B cell (primary cell): Measurements from ENCODE around the gene RSPRY1. TPM values are rescaled to one million over a fixed set of nuclear protein-coding genes. Genes with fewer than 3 reads are reported as not detected.

Experiments used
- ATAC-seq: fragments of 200-7000 bp; cut with Tn5 transposase; one replicate; pipeline ENCODE4 v1.10.0; 2021; ENCODE audit warnings: low read depth, mild to moderate bottlenecking, moderate number of reproducible peaks, moderate library complexity
- CTCF ChIA-PET: fragments of 350-600 bp; sonication (Branson Sonifier 250); formaldehyde crosslinking; loops from one replicate; lab custom pipeline; 2021; ENCODE audit warnings: antibody characterized with exemption, inconsistent platforms; lab: Charles Lee
- POLR2A ChIA-PET: fragments of 350-600 bp; sonication (Branson Sonifier 250); formaldehyde crosslinking; loops from one replicate; lab custom pipeline; 2021; ENCODE audit warnings: antibody characterized with exemption; lab: Charles Lee
- DNase-seq: peaks from one replicate; pipeline ENCODE4 v3.0.0; 2013
- H2AFZ ChIP-seq: 2 replicates; pipeline ENCODE4 v1.6.1; 2012; ENCODE audit warnings: mild to moderate bottlenecking, low read depth, low read length; ENCODE audit not compliant: insufficient read depth, poor library complexity, severe bottlenecking
- H3K27ac ChIP-seq, 2 donors: 1 replicate in 1 of 2; 2 replicates in 1 of 2; pipeline ENCODE4 v1.5.1; 2012 to 2013; ENCODE audit warnings: low read length in 2 of 2, mild to moderate bottlenecking in 2 of 2, moderate library complexity in 1 of 2
- H3K27me3 ChIP-seq, 4 experiments: fragments of 200-600 bp in 1 of 4; sonication (generic) in 1 of 4; replicated peaks in 1 of 4; 1 replicate in 2 of 4; 2 replicates in 2 of 4; pipeline versions ENCODE4 v1.6.1 to v1.7.0; 2013 to 2016; ENCODE audit warnings: low read length in 3 of 4, mild to moderate bottlenecking in 2 of 4, mixed read lengths in 1 of 4, moderate library complexity in 1 of 4; ENCODE audit not compliant: insufficient read depth in 4 of 4, control insufficient read depth in 3 of 4; ENCODE audit errors: control extremely low read depth in 1 of 4
- H3K36me3 ChIP-seq, 2 experiments: replicated peaks in 1 of 2; 1 replicate in 1 of 2; 2 replicates in 1 of 2; pipeline versions ENCODE4 v1.6.1 to v1.7.1; 2013; ENCODE audit warnings: low read length in 1 of 2; ENCODE audit not compliant: insufficient read depth in 2 of 2, control insufficient read depth in 1 of 2; ENCODE audit errors: control extremely low read depth in 1 of 2, extremely low read depth in 1 of 2
- H3K4me1 ChIP-seq, 2 donors: fragments of 200-600 bp in 1 of 2; sonication (generic) in 1 of 2; 1 replicate in 1 of 2; 2 replicates in 1 of 2; pipeline versions ENCODE4 v1.5.1 to v1.6.1; 2013 to 2017; ENCODE audit warnings: low read length in 2 of 2; ENCODE audit not compliant: control insufficient read depth in 2 of 2, insufficient read depth in 2 of 2
- H3K4me2 ChIP-seq: replicated peaks from 2 replicates; pipeline ENCODE3; 2012; ENCODE audit warnings: mild to moderate bottlenecking, low read depth, low read length; ENCODE audit not compliant: poor library complexity, severe bottlenecking
- H3K4me3 ChIP-seq, 5 experiments: fragments of 200-600 bp in 1 of 5; sonication (generic) in 1 of 5; 1 replicate in 3 of 5; 2 replicates in 2 of 5; pipeline versions ENCODE4 v1.5.1 to v1.7.0; 2011 to 2016; ENCODE audit warnings: low read length in 4 of 5, mild to moderate bottlenecking in 4 of 5, low read depth in 2 of 5, control low read depth in 1 of 5, moderate library complexity in 1 of 5; ENCODE audit not compliant: insufficient read depth in 1 of 5; ENCODE audit errors: control extremely low read depth in 1 of 5, extremely low read depth in 1 of 5
- H3K79me2 ChIP-seq: fragments of 200-600 bp; sonication (generic); one replicate; pipeline ENCODE4 v1.6.0; 2016; ENCODE audit warnings: low read length; ENCODE audit not compliant: control insufficient read depth, insufficient read depth
- H3K9ac ChIP-seq: fragments of 200-600 bp; sonication (generic); 2 replicates; pipeline ENCODE4 v1.6.1; 2017; ENCODE audit warnings: mild to moderate bottlenecking, low read length, moderate library complexity
- H3K9me3 ChIP-seq, 3 donors: one replicate each; pipeline versions ENCODE4 v1.6.1 to v1.7.1; 2013; ENCODE audit warnings: low read length in 2 of 3; ENCODE audit not compliant: control insufficient read depth in 2 of 3, insufficient read depth in 1 of 3; ENCODE audit errors: control extremely low read depth in 1 of 3
- H4K20me1 ChIP-seq: 2 replicates; pipeline ENCODE4 v1.6.0; 2012; ENCODE audit warnings: mild to moderate bottlenecking, low read length; ENCODE audit not compliant: insufficient read depth, control insufficient read depth, poor library complexity, severe bottlenecking
- H3K27ac Mint-ChIP-seq: one replicate; pipeline ENCODE4 v1.8.0; 2021; ENCODE audit warnings: mixed read lengths
- H3K27me3 Mint-ChIP-seq: one replicate; pipeline ENCODE4 v1.8.0; 2021; ENCODE audit warnings: mixed read lengths
- H3K4me1 Mint-ChIP-seq: one replicate; pipeline ENCODE4 v1.8.0; 2021; ENCODE audit warnings: mixed read lengths
- H3K4me3 Mint-ChIP-seq: one replicate; pipeline ENCODE4 v1.8.0; 2021; ENCODE audit warnings: mixed read lengths
- H3K9me3 Mint-ChIP-seq: one replicate; pipeline ENCODE4 v1.8.0; 2022; ENCODE audit warnings: mixed read lengths; ENCODE audit not compliant: insufficient read depth
- EZH2 ChIP-seq: IDR thresholded peaks from 2 replicates; pipeline ENCODE4 v1.6.1; 2012; ENCODE audit warnings: borderline replicate concordance, low read depth, mild to moderate bottlenecking, moderate library complexity, low read length; ENCODE audit not compliant: insufficient read depth, poor library complexity, severe bottlenecking
- WGBS: methylation state at CpG from one replicate; pipeline ENCODE4 v1.1.5; 2013; ENCODE audit warnings: missing lambda C conversion rate; ENCODE audit not compliant: insufficient coverage; 5-methylcytosine and 5-hydroxymethylcytosine counted together
- intact Hi-C: fragments of 100-400 bp; cut with micrococcal nuclease; formaldehyde crosslinking; loops from one replicate; pipeline ENCODE4 v1.10.0; 2022
- polyA plus RNA-seq: library from polyadenylated mRNA; depleted of rRNA; stranded (reverse); fragments of >200 nt; gene quantifications from 2 replicates; pipeline ENCODE4 v1.2.3, GENCODE V29; 2012
- total RNA-seq, 2 donors: library from RNA; stranded (reverse); fragments of 120-200 nt in 1 of 2; gene quantifications; 1 replicate in 1 of 2; 2 replicates in 1 of 2; pipeline versions ENCODE4 v1.2.3 to v1.2.4, GENCODE V29; 2013 to 2022
- TF ChIP-seq, protein P1 (sequence below): fragments of 200-600 bp; IDR thresholded peaks from one replicate; pipeline ENCODE4 v1.8.0; 2022; ENCODE audit warnings: antibody characterized with exemption, mild to moderate bottlenecking

Gene RSPRY1
- total and polyA plus RNA-seq, 2 donors (not counting 1 experiment from before 2014, with no cell fraction given), result 9.6 to 38.4 TPM

DNA sequence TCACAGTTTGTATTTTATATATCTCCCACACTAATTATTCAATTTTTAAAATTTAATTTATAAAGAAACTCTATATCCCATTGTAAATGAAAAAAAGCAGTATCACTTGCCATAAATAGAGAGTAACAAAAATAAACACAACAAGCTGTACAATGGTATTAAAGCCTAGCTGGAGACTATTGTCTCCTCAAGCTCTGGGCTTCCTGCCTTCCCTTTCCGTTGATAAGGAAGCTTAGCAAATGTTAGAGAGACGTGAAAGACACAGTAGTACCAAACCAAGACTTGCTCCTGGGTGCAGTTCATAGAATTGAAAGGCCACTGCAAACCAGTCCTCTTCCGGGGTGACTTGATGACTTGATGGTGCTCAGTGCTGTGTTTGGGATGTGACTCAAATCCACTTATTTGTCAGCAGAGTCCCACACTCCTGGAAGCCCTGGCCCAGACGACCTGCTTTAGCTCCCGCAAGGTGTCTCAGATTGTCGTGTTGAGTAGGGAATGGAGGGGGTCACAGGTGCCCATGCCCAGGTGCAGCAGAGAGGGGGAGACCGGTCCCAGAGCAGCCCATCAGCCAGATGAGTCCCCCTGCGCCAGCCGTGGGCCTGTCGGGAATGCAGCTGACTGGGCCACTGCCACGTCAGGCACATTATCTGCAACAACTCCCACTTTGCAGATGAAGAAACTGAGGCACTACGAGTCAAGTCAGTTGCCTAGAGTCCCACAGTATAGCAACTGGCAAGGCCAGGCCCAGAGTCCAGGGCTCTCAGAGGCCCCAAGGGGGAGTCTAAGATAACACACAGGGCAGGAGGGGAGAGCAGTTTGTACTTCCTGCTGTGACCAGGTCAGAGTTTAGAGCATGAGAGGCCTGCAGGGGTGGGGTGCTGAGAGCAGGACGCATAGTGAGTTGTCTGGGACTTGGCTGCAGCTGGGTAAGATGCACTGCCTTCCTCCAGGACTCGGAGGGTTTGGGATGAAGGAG, 40.8 kb upstream of the RSPRY1 start:
- Histone ChIP-seq H3K79me2 (no peaks in the 10 kb centered on the region), H3K4me3 (no peak overlapping the region), H4K20me1 (no peaks in the 10 kb centered on the region), H3K27ac (no peak overlapping the region), H3K4me1 (peaks cover 37 to 48% of the 10 kb centered on the region in 2 donors), H3K36me3 (no peaks in the 10 kb centered on the region), H3K4me2 (no peak overlapping the region), H2AFZ (no peak overlapping the region), H3K9me3 (no peaks in the 10 kb centered on the region), H3K27me3 (no peaks in the 10 kb centered on the region), H3K9ac (no peak overlapping the region)
- TF ChIP-seq, protein P1, sequence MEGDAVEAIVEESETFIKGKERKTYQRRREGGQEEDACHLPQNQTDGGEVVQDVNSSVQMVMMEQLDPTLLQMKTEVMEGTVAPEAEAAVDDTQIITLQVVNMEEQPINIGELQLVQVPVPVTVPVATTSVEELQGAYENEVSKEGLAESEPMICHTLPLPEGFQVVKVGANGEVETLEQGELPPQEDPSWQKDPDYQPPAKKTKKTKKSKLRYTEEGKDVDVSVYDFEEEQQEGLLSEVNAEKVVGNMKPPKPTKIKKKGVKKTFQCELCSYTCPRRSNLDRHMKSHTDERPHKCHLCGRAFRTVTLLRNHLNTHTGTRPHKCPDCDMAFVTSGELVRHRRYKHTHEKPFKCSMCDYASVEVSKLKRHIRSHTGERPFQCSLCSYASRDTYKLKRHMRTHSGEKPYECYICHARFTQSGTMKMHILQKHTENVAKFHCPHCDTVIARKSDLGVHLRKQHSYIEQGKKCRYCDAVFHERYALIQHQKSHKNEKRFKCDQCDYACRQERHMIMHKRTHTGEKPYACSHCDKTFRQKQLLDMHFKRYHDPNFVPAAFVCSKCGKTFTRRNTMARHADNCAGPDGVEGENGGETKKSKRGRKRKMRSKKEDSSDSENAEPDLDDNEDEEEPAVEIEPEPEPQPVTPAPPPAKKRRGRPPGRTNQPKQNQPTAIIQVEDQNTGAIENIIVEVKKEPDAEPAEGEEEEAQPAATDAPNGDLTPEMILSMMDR, result no peak
- no peak for TF ChIP-seq EZH2
- Mint-ChIP-seq H3K9me3 (no peaks in the 10 kb centered on the region), H3K27ac (no peak overlapping the region), H3K4me3 (no peak overlapping the region), H3K27me3 (no peaks in the 10 kb centered on the region), H3K4me1 (peaks cover 41% of the 10 kb centered on the region)
- ChIA-PET POLR2A (no interaction called here), CTCF (interaction anchor here (1.3 kb wide), 1 partner anchor 61 kb away, joined by 3 read pairs; no protein-coding TSS in a partner anchor)
- intact Hi-C loops, result loop anchor here (5.0 kb wide), 1 partner anchor 37 kb away; no protein-coding TSS in a partner anchor
- DNase-seq (no peak), ATAC-seq (no peak)
- WGBS, result 93% methylated on average over 14 of the region's 14 CpGs

DNA sequence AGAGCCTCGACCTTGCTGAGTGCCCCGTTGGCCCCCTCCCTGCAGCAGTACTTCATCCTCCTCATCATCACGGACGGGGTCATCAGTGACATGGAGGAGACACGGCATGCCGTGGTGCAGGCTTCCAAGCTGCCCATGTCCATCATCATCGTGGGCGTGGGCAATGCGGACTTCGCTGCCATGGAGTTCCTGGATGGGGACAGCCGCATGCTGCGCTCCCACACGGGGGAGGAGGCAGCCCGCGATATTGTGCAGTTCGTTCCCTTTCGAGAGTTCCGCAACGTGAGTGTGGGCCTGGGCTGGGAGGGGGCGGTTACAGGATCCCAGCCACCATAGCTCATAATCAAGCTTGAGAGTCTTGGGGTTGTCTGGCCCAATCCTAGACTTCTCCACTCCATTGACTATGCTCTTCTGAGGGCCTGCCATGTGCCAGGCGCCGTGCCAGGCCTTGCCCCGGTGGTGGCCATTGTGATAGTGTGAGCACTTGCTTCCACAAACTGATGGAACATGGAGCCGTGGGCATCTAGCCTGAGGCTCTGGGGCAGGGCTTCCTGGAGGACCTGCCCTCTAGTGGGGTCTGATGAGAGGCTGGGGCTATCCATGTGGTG, 40.0 kb upstream of the RSPRY1 start:
- Histone ChIP-seq H3K4me3 (no peak overlapping the region), H2AFZ (no peak overlapping the region), H3K79me2 (no peaks in the 10 kb centered on the region), H3K4me1 (peaks cover 30 to 40% of the 10 kb centered on the region in 2 donors), H3K36me3 (no peaks in the 10 kb centered on the region), H3K4me2 (no peak overlapping the region), H3K27ac (no peak overlapping the region), H4K20me1 (no peaks in the 10 kb centered on the region), H3K9me3 (no peaks in the 10 kb centered on the region), H3K9ac (no peak overlapping the region), H3K27me3 (no peaks in the 10 kb centered on the region)
- ATAC-seq (no peak), DNase-seq (no peak)
- 96% methylated on average over 22 of the region's 24 CpGs for WGBS
- Mint-ChIP-seq H3K9me3 (no peaks in the 10 kb centered on the region), H3K27ac (no peak overlapping the region), H3K4me1 (peaks cover 34% of the 10 kb centered on the region), H3K4me3 (no peak overlapping the region), H3K27me3 (no peaks in the 10 kb centered on the region)
- no peak for TF ChIP-seq EZH2
- TF ChIP-seq, protein P1, result no peak
- intact Hi-C loops, result loop anchor here (5.0 kb wide), 1 partner anchor 36 kb away; no protein-coding TSS in a partner anchor
- ChIA-PET POLR2A (no interaction called here), CTCF (no interaction called here)
